Measurements from ENCODE around the gene SPAG7. TPM values are rescaled to one million over a fixed set of nuclear protein-coding genes. Genes with fewer than 3 reads are reported as not detected.

The SPAG7 gene
- total and polyA plus RNA-seq, 8 donors, result 47.2 to 78.6 (median 74.2) TPM

DNA sequence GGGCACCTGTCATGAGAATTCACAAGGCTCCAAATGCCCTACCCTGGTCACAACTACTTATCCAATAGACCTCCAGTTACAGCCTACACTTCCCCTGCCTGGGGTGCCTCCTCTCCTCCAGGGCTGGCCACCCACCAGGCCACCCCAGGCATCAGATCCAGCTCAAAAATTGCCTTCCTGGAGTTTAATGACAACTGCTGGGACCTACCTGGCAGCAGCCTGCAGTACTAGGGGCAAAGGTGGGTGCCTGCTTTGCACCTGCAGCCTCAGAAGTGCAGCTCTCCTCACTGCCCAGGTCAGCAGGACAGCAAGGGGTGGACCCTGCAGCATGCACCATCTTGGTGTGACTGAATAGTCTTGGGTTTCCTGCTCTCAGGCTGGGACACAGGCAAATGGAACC, 32.0 kb downstream of the SPAG7 start:
- intact Hi-C loops (cut with DNase I), result no loop called here
- TF ChIP-seq, protein P1, sequence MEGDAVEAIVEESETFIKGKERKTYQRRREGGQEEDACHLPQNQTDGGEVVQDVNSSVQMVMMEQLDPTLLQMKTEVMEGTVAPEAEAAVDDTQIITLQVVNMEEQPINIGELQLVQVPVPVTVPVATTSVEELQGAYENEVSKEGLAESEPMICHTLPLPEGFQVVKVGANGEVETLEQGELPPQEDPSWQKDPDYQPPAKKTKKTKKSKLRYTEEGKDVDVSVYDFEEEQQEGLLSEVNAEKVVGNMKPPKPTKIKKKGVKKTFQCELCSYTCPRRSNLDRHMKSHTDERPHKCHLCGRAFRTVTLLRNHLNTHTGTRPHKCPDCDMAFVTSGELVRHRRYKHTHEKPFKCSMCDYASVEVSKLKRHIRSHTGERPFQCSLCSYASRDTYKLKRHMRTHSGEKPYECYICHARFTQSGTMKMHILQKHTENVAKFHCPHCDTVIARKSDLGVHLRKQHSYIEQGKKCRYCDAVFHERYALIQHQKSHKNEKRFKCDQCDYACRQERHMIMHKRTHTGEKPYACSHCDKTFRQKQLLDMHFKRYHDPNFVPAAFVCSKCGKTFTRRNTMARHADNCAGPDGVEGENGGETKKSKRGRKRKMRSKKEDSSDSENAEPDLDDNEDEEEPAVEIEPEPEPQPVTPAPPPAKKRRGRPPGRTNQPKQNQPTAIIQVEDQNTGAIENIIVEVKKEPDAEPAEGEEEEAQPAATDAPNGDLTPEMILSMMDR (IDR thresholded peaks at IDR 0.05), result no peak

DNA sequence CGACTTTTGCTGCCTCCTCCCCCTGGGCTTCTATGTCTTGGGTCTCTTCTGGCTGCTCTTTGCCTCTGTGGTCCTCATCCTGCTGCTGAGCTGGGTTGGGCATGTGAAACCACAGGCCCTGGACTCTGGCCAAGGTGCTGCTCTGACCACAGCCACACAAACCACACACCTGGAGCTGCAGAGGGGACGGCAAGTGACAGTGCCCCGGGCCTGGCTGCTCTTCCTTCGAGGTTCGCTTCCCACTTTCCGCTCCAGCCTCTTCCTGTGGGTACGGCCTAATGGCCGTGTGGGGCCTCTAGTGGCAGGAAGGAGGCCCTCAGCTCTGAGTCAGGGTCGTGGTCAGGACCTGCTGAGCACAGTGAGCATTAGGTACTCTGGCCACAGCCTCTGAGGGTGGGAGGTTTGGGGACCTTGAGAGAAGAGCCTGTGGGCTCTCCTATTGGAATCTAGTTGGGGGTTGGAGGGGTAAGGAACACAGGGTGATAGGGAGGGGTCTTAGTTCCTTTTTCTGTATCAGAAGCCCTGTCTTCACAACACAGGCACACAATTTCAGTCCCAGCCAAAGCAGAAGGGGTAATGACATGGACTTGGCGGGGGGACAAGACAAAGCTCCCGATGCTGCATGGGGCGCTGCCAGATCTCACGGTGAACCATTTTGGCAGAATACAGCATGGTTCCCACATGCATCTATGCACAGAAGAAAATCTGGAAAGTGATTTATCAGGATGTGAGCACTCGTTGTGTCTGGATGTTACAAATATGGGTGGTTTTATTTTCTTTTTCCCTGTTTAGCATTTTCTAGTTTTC, 33.2 kb downstream of the SPAG7 start:
- TF ChIP-seq, protein P1 (IDR thresholded peaks at IDR 0.05), result no peak
- H3K27ac ChIP-seq, result no peak overlapping the region
- ATAC-seq, result peak; percentile 38
- H3K4me1 ChIP-seq, result peaks cover 17 to 23% of the 10 kb centered on the region in 2 donors
- H3K36me3 ChIP-seq, result peaks cover 0 to 26% of the 10 kb centered on the region in 2 donors
- no peaks in the 10 kb centered on the region for H3K9me3 ChIP-seq
- no peaks in the 10 kb centered on the region for H3K27me3 ChIP-seq
- H3K4me3 ChIP-seq, result no peak overlapping the region
- DNase-seq, result peak in 3 of 4 donors; percentile 15 to 78 (median 46)
- intact Hi-C loops (cut with DNase I), result no loop called here

More for the DNA sequence above, 32.0 kb downstream of the SPAG7 start:
- no peak overlapping the region for H3K4me3 ChIP-seq
- no peaks in the 10 kb centered on the region for H3K9me3 ChIP-seq
- H3K27ac ChIP-seq, result no peak overlapping the region
- DNase-seq (peak in 1 of 4 donors; percentile 13), ATAC-seq (no peak)
- H3K36me3 ChIP-seq, result peaks cover 0 to 26% of the 10 kb centered on the region in 2 donors
- no peaks in the 10 kb centered on the region for H3K27me3 ChIP-seq
- peaks cover 17 to 23% of the 10 kb centered on the region in 2 donors for H3K4me1 ChIP-seq

DNA sequence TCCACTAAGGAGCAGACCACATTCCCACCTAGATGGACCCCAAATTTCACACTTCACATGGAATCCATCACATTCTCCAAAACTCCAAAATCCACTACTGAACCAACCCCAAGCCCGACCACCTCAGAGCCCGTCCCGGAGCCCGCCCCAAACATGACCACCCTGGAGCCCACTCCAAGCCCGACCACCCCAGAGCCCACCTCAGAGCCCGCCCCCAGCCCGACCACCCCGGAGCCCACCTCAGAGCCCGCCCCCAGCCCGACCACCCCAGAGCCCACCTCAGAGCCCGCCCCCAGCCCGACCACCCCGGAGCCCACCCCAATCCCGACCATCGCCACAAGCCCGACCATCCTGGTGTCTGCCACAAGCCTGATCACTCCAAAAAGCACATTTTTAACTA, 34.0 kb downstream of the SPAG7 start:
- no peak for ATAC-seq
- H3K9me3 ChIP-seq, result no peaks in the 10 kb centered on the region
- TF ChIP-seq, protein P1 (IDR thresholded peaks at IDR 0.05), result no peak
- intact Hi-C loops (cut with DNase I), result no loop called here
- H3K27me3 ChIP-seq, result no peaks in the 10 kb centered on the region
- peaks cover 0 to 26% of the 10 kb centered on the region in 2 donors for H3K36me3 ChIP-seq
- peaks cover 11 to 16% of the 10 kb centered on the region in 2 donors for H3K4me1 ChIP-seq
- H3K4me3 ChIP-seq, result no peak overlapping the region
- peak in 1 of 4 donors; percentile 37 for DNase-seq
- H3K27ac ChIP-seq, result no peak overlapping the region

DNA sequence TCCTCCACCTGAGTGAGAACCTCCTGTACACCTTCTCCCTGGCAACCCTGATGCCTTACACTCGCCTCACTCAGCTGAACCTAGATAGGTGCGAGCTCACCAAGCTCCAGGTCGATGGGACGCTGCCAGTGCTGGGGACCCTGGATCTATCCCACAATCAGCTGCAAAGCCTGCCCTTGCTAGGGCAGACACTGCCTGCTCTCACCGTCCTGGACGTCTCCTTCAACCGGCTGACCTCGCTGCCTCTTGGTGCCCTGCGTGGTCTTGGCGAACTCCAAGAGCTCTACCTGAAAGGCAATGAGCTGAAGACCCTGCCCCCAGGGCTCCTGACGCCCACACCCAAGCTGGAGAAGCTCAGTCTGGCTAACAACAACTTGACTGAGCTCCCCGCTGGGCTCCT, 34.9 kb downstream of the SPAG7 start:
- DNase-seq (peak in 1 of 4 donors; percentile 62), ATAC-seq (no peak)
- Histone ChIP-seq H3K4me1 (peaks cover 7 to 8% of the 10 kb centered on the region in 2 donors), H3K36me3 (peaks cover 0 to 19% of the 10 kb centered on the region in 2 donors), H3K27me3 (no peaks in the 10 kb centered on the region), H3K27ac (no peak overlapping the region), H3K4me3 (no peak overlapping the region), H3K9me3 (no peaks in the 10 kb centered on the region)
- TF ChIP-seq, protein P1 (IDR thresholded peaks at IDR 0.05), result no peak
- intact Hi-C loops (cut with DNase I), result no loop called here

DNA sequence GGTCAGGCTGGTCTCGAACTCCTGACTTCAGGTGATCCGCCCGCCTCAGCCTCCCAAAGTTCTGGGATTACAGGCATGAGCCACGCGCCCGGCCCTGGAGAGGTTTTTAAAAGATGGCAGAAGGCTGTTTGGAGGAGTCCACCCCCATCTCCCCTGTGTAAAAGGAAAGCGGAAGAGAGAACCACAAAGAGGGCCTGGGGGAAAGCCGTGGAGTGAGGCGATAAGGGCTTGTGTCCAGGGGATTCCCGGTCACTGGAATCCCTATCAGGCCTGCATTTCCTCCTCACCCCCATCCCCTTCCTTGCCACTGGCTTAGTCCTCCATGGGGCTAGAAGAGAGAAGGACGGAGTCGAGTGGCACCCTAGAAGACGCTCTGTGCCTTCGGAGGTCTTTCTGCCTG, 35.7 kb downstream of the SPAG7 start, which contains the start of gene GP1BA:
TSS of gene GP1BA (plus strand) at position 315 of the 400 bp plus-strand sequence. CDS start 328 bp downstream, outside the sequence.
- Histone ChIP-seq H3K27me3 (no peaks in the 10 kb centered on the region), H3K4me3 (no peak within 1 kb of the TSS), H3K9me3 (no peaks in the 10 kb centered on the region), H3K4me1 (peaks cover 7 to 8% of the 10 kb centered on the region in 2 donors), H3K36me3 (peaks cover 0 to 11% of the 10 kb centered on the region in 2 donors), H3K27ac (no peak within 1 kb of the TSS)
- ATAC-seq, result no peak
- TF ChIP-seq, protein P1 (IDR thresholded peaks at IDR 0.05), result no peak
- peak in 1 of 4 donors; percentile 37 for DNase-seq
- intact Hi-C loops (cut with DNase I), result no loop called here

Measured in left lung (tissue), 10 donors.